ENCODE measurements around the gene GFM1.

Gene GFM1

DNA sequence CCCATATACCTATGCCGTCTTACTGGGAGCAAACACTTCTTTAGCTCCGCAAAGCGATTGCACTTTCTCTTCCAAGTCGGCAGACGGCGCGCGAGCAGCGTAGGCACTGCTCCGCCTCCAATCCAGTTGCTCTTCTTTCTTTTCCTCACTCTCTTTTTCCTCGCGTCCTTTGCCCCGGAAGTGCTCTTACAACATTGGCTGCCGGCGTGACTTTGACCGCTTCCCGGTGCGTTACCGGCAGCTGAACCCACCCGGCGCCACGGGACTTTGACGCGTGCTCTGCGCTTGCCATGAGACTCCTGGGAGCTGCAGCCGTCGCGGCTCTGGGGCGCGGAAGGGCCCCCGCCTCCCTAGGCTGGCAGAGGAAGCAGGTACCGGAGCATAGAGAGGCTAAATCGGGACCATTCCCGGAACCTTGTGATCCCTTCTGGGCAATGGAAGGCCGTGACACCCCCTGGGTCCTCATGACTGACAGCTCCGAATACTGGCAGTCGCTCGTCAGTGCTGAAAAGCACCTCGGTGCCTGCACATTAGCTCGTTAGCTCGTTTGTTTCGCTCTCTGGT is at the start of gene GFM1:
GFM1 (plus strand) TSS at position 183 of the 564 bp plus-strand sequence; CDS start at position 291, 108 bp downstream.
- Histone ChIP-seq H3K27ac (ENCODE audit: low read depth, low read length) (peak within 1 kb of the TSS; percentile 27; the same call in 1 of the 2 replicates), H3K4me2 (ENCODE audit: low read depth, low read length, poor library complexity, severe bottlenecking) (peak within 1 kb of the TSS; percentile 100), H2AFZ (ENCODE audit: low read depth, low read length, severe bottlenecking) (peak within 1 kb of the TSS; percentile 91), H3F3A (ENCODE audit: insufficient read depth) (no peaks in the 10 kb centered on the region), H3K9ac (ENCODE audit: low read length) (peak within 1 kb of the TSS; percentile 93), H3K36me3 (ENCODE audit: low read length) (peaks cover 19% of the 10 kb centered on the region; the same call in 1 of the 2 replicates), H3K9me3 (ENCODE audit: insufficient read depth, low read length) (no peaks in the 10 kb centered on the region), H3K9me2 (replicated peaks; ENCODE audit: insufficient read depth, low read length) (no peaks in the 10 kb centered on the region), H3K79me2 (ENCODE audit: insufficient read depth, low read length) (peaks cover 35% of the 10 kb centered on the region), H4K20me1 (ENCODE audit: low read depth, low read length) (no peaks in the 10 kb centered on the region), H3K4me3 (ENCODE audit: insufficient read depth, low read length, poor library complexity, severe bottlenecking) (peak within 1 kb of the TSS; percentile 100), H3K27me3 (ENCODE audit: low read length) (no peaks in the 10 kb centered on the region)
- TF ChIP-seq EZH2phosphoT487 (conservative IDR thresholded peaks at IDR 0.05; ENCODE audit: low read length), result no peak
- peak; percentile 63 for TF ChIP-seq CTCF (IDR thresholded peaks at IDR 0.05; ENCODE audit: insufficient read depth, low read length, poor library complexity, severe bottlenecking)

DNA sequence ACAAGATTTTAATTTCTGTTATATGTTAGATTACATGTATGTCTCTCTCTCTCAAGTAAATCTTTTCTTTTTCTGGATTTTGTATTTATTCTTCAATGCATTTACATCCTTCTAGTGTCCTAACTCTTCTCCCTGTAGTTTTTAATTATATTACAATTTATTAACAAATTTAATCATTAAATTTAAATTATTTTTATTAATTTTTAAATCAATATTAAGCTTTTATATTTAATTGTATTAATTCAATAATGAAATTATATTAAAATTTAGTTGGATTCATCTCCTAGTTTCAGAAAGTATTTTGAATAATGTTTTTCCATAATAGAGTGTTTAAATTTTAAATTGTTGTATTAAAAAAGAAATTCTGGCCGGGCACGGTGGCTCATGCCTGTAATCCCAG is 43.5 kb upstream of the GFM1 start:
- TF ChIP-seq CTCF (IDR thresholded peaks at IDR 0.05; ENCODE audit: insufficient read depth, low read length, poor library complexity, severe bottlenecking), result no peak
- TF ChIP-seq EZH2phosphoT487 (conservative IDR thresholded peaks at IDR 0.05; ENCODE audit: low read length), result no peak
- no peak overlapping the region for H3K4me3 ChIP-seq (ENCODE audit: insufficient read depth, low read length, poor library complexity, severe bottlenecking)
- H3K27me3 ChIP-seq (ENCODE audit: low read length), result no peaks in the 10 kb centered on the region
- no peak overlapping the region for H3K9ac ChIP-seq (ENCODE audit: low read length)
- H3F3A ChIP-seq (ENCODE audit: insufficient read depth), result no peaks in the 10 kb centered on the region
- H4K20me1 ChIP-seq (ENCODE audit: low read depth, low read length), result no peaks in the 10 kb centered on the region
- no peaks in the 10 kb centered on the region for H3K9me3 ChIP-seq (ENCODE audit: insufficient read depth, low read length)
- H3K9me2 ChIP-seq (replicated peaks; ENCODE audit: insufficient read depth, low read length), result no peaks in the 10 kb centered on the region
- no peak overlapping the region for H3K27ac ChIP-seq (ENCODE audit: low read depth, low read length)
- H2AFZ ChIP-seq (ENCODE audit: low read depth, low read length, severe bottlenecking), result no peak overlapping the region
- H3K79me2 ChIP-seq (ENCODE audit: insufficient read depth, low read length), result no peaks in the 10 kb centered on the region
- no peak overlapping the region for H3K4me2 ChIP-seq (ENCODE audit: low read depth, low read length, poor library complexity, severe bottlenecking)
- no peaks in the 10 kb centered on the region for H3K36me3 ChIP-seq (ENCODE audit: low read length)

DNA sequence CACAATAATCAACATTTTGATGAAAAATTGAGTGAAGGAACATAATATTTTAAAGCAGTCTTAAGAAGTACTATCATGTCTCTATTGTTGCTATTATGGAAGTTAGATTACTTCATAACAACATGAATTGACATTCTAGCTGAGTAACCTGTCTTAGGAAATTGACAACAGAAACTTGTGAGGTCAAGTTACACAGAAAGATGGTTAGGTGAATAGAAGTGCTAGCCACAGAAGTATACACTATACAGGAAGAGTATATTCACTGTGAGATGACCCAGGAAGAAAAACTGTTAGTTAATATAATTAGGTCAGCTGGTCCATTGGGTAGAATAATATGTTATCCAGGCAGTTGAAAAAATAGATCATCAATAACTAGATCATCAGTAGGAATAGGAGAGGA is 42.1 kb upstream of the GFM1 start:
- no peak overlapping the region for H3K4me2 ChIP-seq (ENCODE audit: low read depth, low read length, poor library complexity, severe bottlenecking)
- no peaks in the 10 kb centered on the region for H3K27me3 ChIP-seq (ENCODE audit: low read length)
- no peaks in the 10 kb centered on the region for H4K20me1 ChIP-seq (ENCODE audit: low read depth, low read length)
- no peak overlapping the region for H3K9ac ChIP-seq (ENCODE audit: low read length)
- no peaks in the 10 kb centered on the region for H3K9me2 ChIP-seq (replicated peaks; ENCODE audit: insufficient read depth, low read length)
- no peak overlapping the region for H2AFZ ChIP-seq (ENCODE audit: low read depth, low read length, severe bottlenecking)
- TF ChIP-seq EZH2phosphoT487 (conservative IDR thresholded peaks at IDR 0.05; ENCODE audit: low read length) (no peak), CTCF (IDR thresholded peaks at IDR 0.05; ENCODE audit: insufficient read depth, low read length, poor library complexity, severe bottlenecking) (no peak)
- H3K4me3 ChIP-seq (ENCODE audit: insufficient read depth, low read length, poor library complexity, severe bottlenecking), result no peak overlapping the region
- H3K79me2 ChIP-seq (ENCODE audit: insufficient read depth, low read length), result no peaks in the 10 kb centered on the region
- no peaks in the 10 kb centered on the region for H3F3A ChIP-seq (ENCODE audit: insufficient read depth)
- no peak overlapping the region for H3K27ac ChIP-seq (ENCODE audit: low read depth, low read length)
- no peaks in the 10 kb centered on the region for H3K36me3 ChIP-seq (ENCODE audit: low read length)
- H3K9me3 ChIP-seq (ENCODE audit: insufficient read depth, low read length), result no peaks in the 10 kb centered on the region
